ENCODE data around the gene KRTAP16-1. TPM values are rescaled to one million over a fixed set of nuclear protein-coding genes. Genes with fewer than 3 reads are reported as not detected.

The KRTAP16-1 gene
- total and polyA plus RNA-seq, 2 of the 4 experiments (the other 2 are of a cell fraction): not detected

DNA sequence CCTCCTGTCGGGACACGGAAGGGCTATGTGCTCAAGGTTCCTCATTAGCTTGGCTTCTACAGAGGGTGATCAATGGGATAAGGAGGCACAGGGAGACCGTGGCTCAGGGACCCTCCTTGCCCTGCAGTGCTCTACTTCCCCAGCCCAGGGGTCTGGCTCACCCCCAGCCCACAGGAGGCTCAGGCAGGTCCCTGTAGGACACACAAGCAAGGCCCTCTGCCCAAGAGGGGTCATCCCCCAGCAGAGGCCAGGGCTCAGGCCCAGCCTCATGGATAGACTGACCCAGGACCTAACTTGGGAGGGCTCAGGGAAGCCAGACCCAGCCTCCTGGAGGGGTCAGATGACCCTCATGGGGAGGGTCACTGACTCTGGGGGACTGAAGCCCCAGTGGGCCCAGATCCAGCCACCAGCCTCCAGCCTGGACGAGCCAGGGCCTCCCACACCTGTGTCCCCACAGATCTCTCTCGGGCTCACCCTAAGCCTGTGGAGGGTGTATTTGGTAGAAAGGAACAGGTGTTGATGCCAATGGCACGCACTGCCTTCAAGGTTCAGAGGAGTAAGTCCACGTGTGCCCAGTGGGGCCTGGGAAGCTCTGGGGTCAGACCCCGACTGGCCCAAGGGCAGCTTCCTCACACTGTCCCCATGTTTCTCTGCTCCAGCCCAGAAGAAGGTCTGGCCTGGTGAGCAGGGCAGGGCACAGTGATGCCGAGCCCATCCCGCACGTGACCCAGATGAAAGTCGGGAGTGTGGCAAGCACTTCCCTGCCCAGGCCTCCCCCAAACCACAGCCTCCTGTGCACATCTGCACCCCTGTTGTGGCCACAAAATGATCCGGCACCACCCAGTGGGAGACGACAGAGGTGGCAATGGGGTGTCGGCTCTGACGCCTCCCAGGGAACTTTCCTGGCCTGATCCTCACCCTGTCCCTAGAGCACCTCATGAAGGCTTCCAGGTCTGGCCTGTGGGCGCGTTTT, 17.4 kb upstream of the KRTAP16-1 start:
- no peak overlapping the region for H2AFZ ChIP-seq (replicated peaks; ENCODE audit: low read length, poor library complexity)
- no peaks in the 10 kb centered on the region for H4K20me1 ChIP-seq (ENCODE audit: insufficient read depth, low read length)
- peaks cover 2% of the 10 kb centered on the region for H3K4me1 ChIP-seq (ENCODE audit: control insufficient read depth, insufficient read depth, low read length)
- H3K4me2 ChIP-seq (ENCODE audit: low read depth, low read length): no peak overlapping the region
- H3K79me1 ChIP-seq (ENCODE audit: low read depth in 1 of 2, low read length in 2 of 2): no peaks in the 10 kb centered on the region
- no peak overlapping the region for H3K9ac ChIP-seq (ENCODE audit: low read depth, low read length)
- H3K9me1 ChIP-seq (ENCODE audit: insufficient read depth, low read length): peaks cover 3% of the 10 kb centered on the region; the same call in 1 of the 2 replicates
- peak overlapping the region in 1 of 2 experiments; percentile 50; a peak in 3 of 4 replicates for H4K8ac ChIP-seq (ENCODE audit: low read depth in 2 of 2, low read length in 2 of 2)
- peak overlapping the region; percentile 10; the same call in 1 of the 2 replicates for H3K4ac ChIP-seq (ENCODE audit: low read depth, low read length)
- no peaks in the 10 kb centered on the region for H3K9me3 ChIP-seq (ENCODE audit: control insufficient read depth, insufficient read depth, low read length)
- intact Hi-C loops (cut with micrococcal nuclease) (no loop called here), dilution Hi-C loops (cut with HindIII; ENCODE audit: low sequenced_read_pairs, unreplicated experiment) (no loop called here), in situ Hi-C loops (cut with MboI; ENCODE audit: low sequenced_read_pairs) (no loop called here)
- H3K27me3 ChIP-seq (ENCODE audit: control insufficient read depth, insufficient read depth, low read length): no peaks in the 10 kb centered on the region
- CTCF ChIA-PET: no interaction called here
- H3K56ac ChIP-seq (ENCODE audit: extremely low read depth, insufficient read depth, low read length): no peak overlapping the region
- H3K4me3 ChIP-seq (ENCODE audit: insufficient read depth, low read depth, low read length): no peak overlapping the region
- ATAC-seq (ENCODE audit: low read depth): no peak
- H2AK9ac ChIP-seq (replicated peaks; ENCODE audit: low read depth, low read length, poor library complexity): peak overlapping the region; percentile 42
- no peak overlapping the region for H3K27ac ChIP-seq (ENCODE audit: insufficient read depth, low read length)
- TF ChIP-seq SMC3 (IDR thresholded peaks at IDR 0.05; ENCODE audit: low read depth, low read length) (no peak), FOS (IDR thresholded peaks at IDR 0.05; ENCODE audit: low read depth, low read length) (no peak)
- DNase-seq: no peak
- 80% methylated on average over 1 of the region's 18 CpGs; no CpG with 5 or more reads in 1 of the 2 experiments for WGBS, 2 experiments (ENCODE audit: extremely low coverage in 2 of 2, insufficient read length in 1 of 2)
- H2BK120ac ChIP-seq (ENCODE audit: low read depth, low read length): peak overlapping the region; percentile 88
- H3K18ac ChIP-seq (ENCODE audit: low read depth, low read length): no peak overlapping the region
- H3K23ac ChIP-seq (ENCODE audit: low read depth, low read length): no peak overlapping the region
- peak overlapping the region; percentile 6 for H2BK5ac ChIP-seq (ENCODE audit: low read depth, low read length, poor library complexity, severe bottlenecking)
- no peak overlapping the region for H3K14ac ChIP-seq (replicated peaks; ENCODE audit: low read depth, low read length)
- H3K36me3 ChIP-seq (ENCODE audit: control insufficient read depth, insufficient read depth, low read length): no peaks in the 10 kb centered on the region
- H2AK5ac ChIP-seq (ENCODE audit: low read depth, low read length): peak overlapping the region; percentile 62; the same call in 1 of the 2 replicates
- peak overlapping the region; percentile 56; the same call in 1 of the 3 replicates for H2BK15ac ChIP-seq (ENCODE audit: low read depth, low read length)
- peak overlapping the region; percentile 42; the same call in 1 of the 2 replicates for H2BK20ac ChIP-seq (ENCODE audit: low read depth, low read length)
- BruUV-seq (replicated peaks): no TSS peak
- peak overlapping the region; percentile 63 for H4K91ac ChIP-seq (ENCODE audit: insufficient read depth, low read depth, low read length)
- H4K5ac ChIP-seq (ENCODE audit: low read depth, low read length): no peak overlapping the region
- POLR2A ChIA-PET (ENCODE audit: unreplicated experiment): no interaction called here

All from IMR-90 (cell line).